Thymus (tissue), 11 donors: ENCODE results near the gene VSTM5. TPM values are rescaled to one million over a fixed set of nuclear protein-coding genes. Genes with fewer than 3 reads are reported as not detected.

Source experiments
- DNase-seq, 9 donors: peaks; one replicate each; pipeline ENCODE4 v3.0.0-alpha.2; 2013; ENCODE audit warnings: low spot score in 9 of 9, low read depth in 6 of 9, missing footprints in 1 of 9
- H3K27ac ChIP-seq, 2 donors: one replicate each; pipeline ENCODE4 v1.5.1; 2013; ENCODE audit warnings: control low read depth in 1 of 2, low read depth in 1 of 2, low read length in 1 of 2, mild to moderate bottlenecking in 1 of 2, moderate library complexity in 1 of 2
- H3K27me3 ChIP-seq, 2 donors: one replicate each; pipeline ENCODE4 v1.5.1; 2013; ENCODE audit warnings: low read length in 1 of 2; ENCODE audit not compliant: control insufficient read depth in 2 of 2, insufficient read depth in 1 of 2
- H3K36me3 ChIP-seq, 2 donors: one replicate each; pipeline ENCODE4 v1.5.1; 2013; ENCODE audit warnings: low read length in 1 of 2, mild to moderate bottlenecking in 1 of 2, moderate library complexity in 1 of 2; ENCODE audit not compliant: control insufficient read depth in 2 of 2, insufficient read depth in 2 of 2
- H3K4me1 ChIP-seq, 2 donors: one replicate each; pipeline ENCODE4 v1.5.1; 2013; ENCODE audit warnings: low read length in 2 of 2; ENCODE audit not compliant: control insufficient read depth in 2 of 2, insufficient read depth in 2 of 2
- H3K4me3 ChIP-seq, 2 donors: one replicate each; pipeline ENCODE4 v1.5.1; 2013; ENCODE audit warnings: low read length in 2 of 2, control low read depth in 1 of 2, mild to moderate bottlenecking in 1 of 2
- H3K9me3 ChIP-seq, 2 donors: one replicate each; pipeline ENCODE4 v1.5.1; 2013; ENCODE audit warnings: low read length in 1 of 2, mild to moderate bottlenecking in 1 of 2; ENCODE audit not compliant: control insufficient read depth in 2 of 2, insufficient read depth in 1 of 2
- whole genome bisulfite sequencing: extraction: QIAGEN DNeasy Blood & Tissue Kit; methylation state at CpG from one replicate; pipeline ENCODE4 v1.1.7; 2013; 5-methylcytosine and 5-hydroxymethylcytosine counted together
- polyA plus RNA-seq: library from polyadenylated mRNA; stranded (reverse); fragments of 200-250 nt; gene quantifications from one replicate; pipeline ENCODE4 v1.2.3, GENCODE V29; 2013
- total RNA-seq: library from RNA; stranded (reverse); fragments of 120-200 nt; gene quantifications from one replicate; pipeline ENCODE4 v1.2.4, GENCODE V29; 2013
- donor health status: healthy.

Gene VSTM5
- total and polyA plus RNA-seq, 2 donors, result 0.14 to 0.19 TPM

DNA sequence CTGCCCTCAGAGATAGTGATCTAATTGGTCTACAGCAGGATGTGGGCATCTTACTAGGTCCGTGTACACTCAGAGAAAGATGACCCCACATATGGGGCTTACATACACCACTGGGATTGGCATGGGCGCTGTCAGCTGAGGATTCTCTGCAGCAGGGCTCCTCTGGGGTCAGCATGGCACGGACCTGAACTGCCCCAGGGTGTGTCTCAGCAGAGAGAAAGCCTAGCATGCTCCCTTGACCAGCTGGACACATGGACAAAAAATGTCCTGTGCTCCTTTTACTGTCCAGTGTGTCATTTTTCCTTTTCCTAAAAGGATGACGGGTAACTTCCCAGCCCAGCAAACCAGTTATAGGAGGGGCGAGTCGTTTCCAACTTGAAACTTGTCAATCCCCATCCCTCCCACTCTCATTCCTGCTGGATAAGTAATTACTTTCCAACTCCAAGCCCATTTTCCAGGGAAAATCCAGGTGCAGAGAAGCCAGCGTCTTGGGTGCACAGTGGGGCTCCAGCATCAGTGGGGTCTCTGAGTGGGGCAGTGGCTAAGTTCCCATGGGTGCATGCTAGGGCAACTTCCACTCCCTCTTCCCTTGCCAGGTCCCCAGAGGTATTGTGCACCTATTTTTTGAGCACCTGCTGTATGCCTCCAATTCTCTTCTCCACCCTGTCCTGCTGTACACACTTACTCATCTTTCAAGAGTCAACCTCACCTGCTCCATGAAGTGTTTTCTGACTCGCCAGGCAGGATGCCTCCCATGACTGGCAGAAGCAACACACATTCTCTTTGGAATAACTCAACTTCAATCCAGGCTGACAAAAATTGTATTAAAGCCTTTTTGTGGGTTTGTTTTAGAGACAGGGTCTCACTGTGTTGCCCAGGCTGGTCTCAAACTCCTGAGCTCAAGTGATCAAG is 5.0 kb downstream of the VSTM5 start:
- no peaks in the 10 kb centered on the region for H3K4me1 ChIP-seq
- no peaks in the 10 kb centered on the region for H3K36me3 ChIP-seq
- H3K27ac ChIP-seq, result no peak overlapping the region
- H3K9me3 ChIP-seq, result no peaks in the 10 kb centered on the region
- WGBS, result 77% methylated on average over 8 of the region's 8 CpGs
- peaks cover 5 to 22% of the 10 kb centered on the region in 2 donors for H3K27me3 ChIP-seq
- no peak overlapping the region for H3K4me3 ChIP-seq
- no peak for DNase-seq

DNA sequence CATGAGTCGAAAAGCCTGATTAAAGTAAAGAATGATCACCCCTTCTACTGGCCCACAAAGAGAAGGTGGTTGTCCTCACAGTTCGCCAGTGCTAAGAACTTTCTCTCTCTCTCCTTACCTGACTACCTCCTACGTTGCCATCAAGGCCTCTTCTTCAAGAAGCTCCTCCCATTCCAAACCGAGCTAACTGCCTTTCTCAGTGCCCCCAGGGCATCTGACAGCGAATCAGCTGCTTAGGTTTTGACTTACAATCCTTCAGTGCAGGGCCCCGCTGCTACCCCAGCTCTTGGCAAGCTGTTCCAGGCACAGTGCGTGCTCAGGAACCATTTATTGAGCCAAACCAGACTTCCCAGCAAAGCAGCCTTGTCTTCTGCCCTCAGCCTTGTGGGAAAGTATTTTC is 5.8 kb downstream of the VSTM5 start:
- no peak overlapping the region for H3K4me3 ChIP-seq
- WGBS, result 79% methylated on average over 7 of the region's 7 CpGs
- no peaks in the 10 kb centered on the region for H3K9me3 ChIP-seq
- no peaks in the 10 kb centered on the region for H3K36me3 ChIP-seq
- no peak overlapping the region for H3K27ac ChIP-seq
- no peak for DNase-seq
- no peaks in the 10 kb centered on the region for H3K4me1 ChIP-seq
- H3K27me3 ChIP-seq, result peaks cover 0 to 13% of the 10 kb centered on the region in 2 donors

DNA sequence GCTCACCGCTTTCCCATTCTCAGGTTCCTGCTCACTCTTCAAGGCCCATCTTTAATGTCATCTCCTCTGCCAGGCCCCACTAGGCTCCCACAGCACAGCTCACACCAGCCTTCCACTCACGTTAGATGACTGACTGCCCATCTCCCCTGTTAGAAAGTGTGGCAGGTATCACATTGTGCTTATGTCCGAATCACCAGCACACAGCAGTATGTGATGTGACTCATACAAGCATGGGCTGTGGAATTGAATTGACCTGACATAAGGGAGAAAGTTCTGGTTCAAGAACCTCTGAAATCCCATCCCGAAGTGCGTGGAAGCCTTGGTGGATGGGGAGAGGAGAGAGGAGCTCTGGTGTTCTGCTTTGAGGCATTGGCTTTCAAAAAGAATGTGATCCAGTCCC is 6.5 kb downstream of the VSTM5 start:
- Histone ChIP-seq H3K9me3 (no peaks in the 10 kb centered on the region), H3K36me3 (no peaks in the 10 kb centered on the region), H3K4me1 (no peaks in the 10 kb centered on the region), H3K4me3 (no peak overlapping the region), H3K27ac (no peak overlapping the region), H3K27me3 (peaks cover 0 to 7% of the 10 kb centered on the region in 2 donors)
- no peak for DNase-seq
- 96% methylated on average over 5 of the region's 5 CpGs for WGBS

DNA sequence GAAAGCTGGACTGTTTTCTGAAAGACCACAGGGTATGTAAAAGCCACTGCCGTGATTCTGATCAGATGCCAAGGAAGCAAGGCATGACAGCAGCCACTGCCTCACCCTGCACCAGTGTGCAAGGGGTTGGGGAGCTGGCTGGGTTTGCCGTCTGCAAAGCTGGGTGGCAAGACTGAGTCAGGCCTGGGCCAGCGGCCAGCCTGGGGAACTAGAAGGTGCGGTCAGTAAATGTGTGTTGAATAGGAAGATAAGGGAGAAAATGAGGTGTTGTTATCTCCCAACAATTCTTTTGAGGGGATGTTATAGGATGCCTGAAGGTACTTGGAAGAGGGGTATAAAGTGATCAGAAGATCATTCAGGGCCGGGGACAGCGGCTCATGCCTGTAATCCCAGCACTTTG is 8.0 kb downstream of the VSTM5 start:
- H3K27me3 ChIP-seq, result no peaks in the 10 kb centered on the region
- H3K27ac ChIP-seq, result no peak overlapping the region
- no peaks in the 10 kb centered on the region for H3K36me3 ChIP-seq
- H3K4me3 ChIP-seq, result no peak overlapping the region
- no peaks in the 10 kb centered on the region for H3K9me3 ChIP-seq
- H3K4me1 ChIP-seq, result no peaks in the 10 kb centered on the region
- DNase-seq, result no peak
- WGBS, result 93% methylated on average over 6 of the region's 6 CpGs

DNA sequence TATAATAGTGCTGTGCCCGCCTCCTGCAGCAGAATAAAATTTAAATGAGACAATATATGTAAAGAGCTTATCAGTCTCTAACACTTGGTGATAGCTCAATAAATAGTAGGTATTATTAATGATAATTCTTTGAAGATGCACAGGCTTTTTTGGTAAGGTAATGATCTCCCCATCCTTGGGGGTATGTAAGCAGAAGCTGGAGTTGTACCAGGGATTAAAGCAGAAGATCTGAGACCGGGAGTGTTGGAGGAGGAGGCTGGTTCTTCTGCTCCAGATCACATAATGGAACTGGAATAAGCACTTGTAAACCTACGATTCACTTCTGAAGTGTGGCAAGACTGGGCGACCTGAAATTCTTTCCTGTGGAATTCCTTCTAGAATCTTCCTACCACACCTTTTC is 8.4 kb downstream of the VSTM5 start:
- H3K36me3 ChIP-seq, result no peaks in the 10 kb centered on the region
- H3K4me1 ChIP-seq, result no peaks in the 10 kb centered on the region
- H3K9me3 ChIP-seq, result no peaks in the 10 kb centered on the region
- no peak overlapping the region for H3K27ac ChIP-seq
- no peak overlapping the region for H3K4me3 ChIP-seq
- no peaks in the 10 kb centered on the region for H3K27me3 ChIP-seq
- DNase-seq, result no peak
- 96% methylated on average over 4 of the region's 4 CpGs for WGBS

GRCh38 chr11:93841446-93841845 is 9.0 kb downstream of the VSTM5 start:
- Histone ChIP-seq H3K36me3 (no peaks in the 10 kb centered on the region), H3K27me3 (no peaks in the 10 kb centered on the region), H3K4me3 (no peak overlapping the region), H3K9me3 (no peaks in the 10 kb centered on the region), H3K27ac (no peak overlapping the region), H3K4me1 (no peaks in the 10 kb centered on the region)
- DNase-seq, result no peak
- 95% methylated on average over 2 of the region's 2 CpGs for WGBS

DNA sequence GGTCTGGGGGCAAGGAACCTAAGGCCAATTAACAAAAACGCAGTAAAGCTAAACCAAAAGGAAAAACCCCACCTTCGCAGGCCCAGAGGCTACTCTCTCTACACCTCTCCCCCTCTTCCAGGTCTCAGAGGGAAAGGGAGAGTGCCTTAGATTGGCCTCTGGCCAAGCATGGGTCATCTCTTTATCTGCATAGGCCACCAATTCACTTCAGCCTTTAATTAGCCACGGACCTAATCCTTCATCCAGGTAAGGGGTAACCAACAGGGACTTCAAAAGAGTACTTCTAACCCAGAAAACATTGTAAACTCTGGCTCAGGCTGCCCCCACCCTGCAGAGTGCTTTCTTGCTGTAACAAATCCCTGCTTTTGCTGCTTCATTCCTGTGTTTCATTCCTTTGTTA is 9.4 kb downstream of the VSTM5 start:
- no peaks in the 10 kb centered on the region for H3K27me3 ChIP-seq
- H3K4me3 ChIP-seq, result no peak overlapping the region

DNA sequence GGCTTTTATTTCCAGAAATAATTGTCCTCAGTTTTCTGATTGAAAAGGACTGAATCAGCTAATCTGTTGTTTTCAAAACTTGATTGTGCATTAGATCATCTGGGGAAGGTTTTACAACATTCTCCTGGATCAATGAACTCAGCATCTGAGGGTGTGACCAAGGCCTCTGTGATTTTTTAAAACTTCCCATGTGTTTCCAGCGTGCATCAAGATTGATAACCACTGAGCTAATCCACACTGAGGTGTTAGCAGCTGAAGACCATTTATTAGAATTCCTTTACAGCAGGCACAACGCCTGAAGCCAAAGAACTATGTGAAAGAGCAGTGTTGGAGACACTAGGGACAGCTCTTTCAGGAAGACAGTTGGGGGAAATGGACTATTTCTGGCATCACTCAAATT is 10.2 kb downstream of the VSTM5 start:
- no peak overlapping the region for H3K27ac ChIP-seq
- no peaks in the 10 kb centered on the region for H3K27me3 ChIP-seq
- no peaks in the 10 kb centered on the region for H3K4me1 ChIP-seq
- 88% methylated on average over 2 of the region's 2 CpGs for WGBS
- H3K9me3 ChIP-seq, result no peaks in the 10 kb centered on the region
- no peaks in the 10 kb centered on the region for H3K36me3 ChIP-seq
- no peak for DNase-seq
- H3K4me3 ChIP-seq, result no peak overlapping the region

More for the DNA sequence above, 9.4 kb downstream of the VSTM5 start:
- no peaks in the 10 kb centered on the region for H3K4me1 ChIP-seq
- no peak overlapping the region for H3K27ac ChIP-seq
- no peak for DNase-seq
- WGBS, result 75% methylated on average over 3 of the region's 3 CpGs
- H3K9me3 ChIP-seq, result no peaks in the 10 kb centered on the region
- no peaks in the 10 kb centered on the region for H3K36me3 ChIP-seq

- Histone ChIP-seq H3K4me3 (no peak overlapping the region), H3K27ac (no peak overlapping the region), H3K36me3 (no peaks in the 10 kb centered on the region), H3K27me3 (no peaks in the 10 kb centered on the region), H3K4me1 (no peaks in the 10 kb centered on the region), H3K9me3 (no peaks in the 10 kb centered on the region)
- DNase-seq, result no peak
- WGBS, result 97% methylated on average over 8 of the region's 8 CpGs
Measured at GRCh38 chr11:93838967-93839366, 11.5 kb downstream of the VSTM5 start.
